ENCODE data around the gene ASCC3.
"Not testable (repeated sequence)": the region's sequence is repeated elsewhere in the genome, so short reads cannot be mapped to it uniquely, and the experiment has no call there.

The ASCC3 gene

GRCh38 chr6:100839419-100839818 is 41.7 kb downstream of the ASCC3 start:
- TF ChIP-seq CTCF (IDR thresholded peaks at IDR 0.05; ENCODE audit: low read depth, low read length): no peak
- DNase-seq (ENCODE audit: extremely low read depth, low read depth): no peak

- no peak for DNase-seq (ENCODE audit: extremely low read depth, low read depth)
- no peak for TF ChIP-seq CTCF (IDR thresholded peaks at IDR 0.05; ENCODE audit: low read depth, low read length)
Observed at GRCh38 chr6:100838011-100838410, 43.1 kb downstream of the ASCC3 start.

- no peak for TF ChIP-seq CTCF (IDR thresholded peaks at IDR 0.05; ENCODE audit: low read depth, low read length)
- no peak for DNase-seq (ENCODE audit: extremely low read depth, low read depth)
Observed at GRCh38 chr6:100833972-100834574, 47.1 kb downstream of the ASCC3 start.

GRCh38 chr6:100829077-100829595 is 52.0 kb downstream of the ASCC3 start:
- DNase-seq (ENCODE audit: extremely low read depth, low read depth): not testable (repeated sequence)

- no peak for TF ChIP-seq CTCF (IDR thresholded peaks at IDR 0.05; ENCODE audit: low read depth, low read length)
- no peak for DNase-seq (ENCODE audit: extremely low read depth, low read depth)
Observed at GRCh38 chr6:100823041-100823440, 58.1 kb downstream of the ASCC3 start.

- no peak for DNase-seq (ENCODE audit: extremely low read depth, low read depth)
- no peak for TF ChIP-seq CTCF (IDR thresholded peaks at IDR 0.05; ENCODE audit: low read depth, low read length)
Observed at GRCh38 chr6:100818066-100818465, 63.1 kb downstream of the ASCC3 start.

- no peak for DNase-seq (ENCODE audit: extremely low read depth, low read depth)
- TF ChIP-seq CTCF (IDR thresholded peaks at IDR 0.05; ENCODE audit: low read depth, low read length): no peak
Observed at GRCh38 chr6:100810015-100810414, 71.1 kb downstream of the ASCC3 start.

GRCh38 chr6:100809346-100809745 is 71.8 kb downstream of the ASCC3 start:
- no peak for DNase-seq (ENCODE audit: extremely low read depth, low read depth)
- TF ChIP-seq CTCF (IDR thresholded peaks at IDR 0.05; ENCODE audit: low read depth, low read length): no peak

Measured in AG09319 (cell line).